ENCODE data around the gene HOXA6. TPM values are rescaled to one million over a fixed set of nuclear protein-coding genes. Genes with fewer than 3 reads are reported as not detected.

HOXA6 gene
- total and polyA plus RNA-seq, 10 of the 15 experiments (the other 5 are each of a cell fraction or from before 2014, with no cell fraction given) = 0.08 TPM; not detected in 9

DNA sequence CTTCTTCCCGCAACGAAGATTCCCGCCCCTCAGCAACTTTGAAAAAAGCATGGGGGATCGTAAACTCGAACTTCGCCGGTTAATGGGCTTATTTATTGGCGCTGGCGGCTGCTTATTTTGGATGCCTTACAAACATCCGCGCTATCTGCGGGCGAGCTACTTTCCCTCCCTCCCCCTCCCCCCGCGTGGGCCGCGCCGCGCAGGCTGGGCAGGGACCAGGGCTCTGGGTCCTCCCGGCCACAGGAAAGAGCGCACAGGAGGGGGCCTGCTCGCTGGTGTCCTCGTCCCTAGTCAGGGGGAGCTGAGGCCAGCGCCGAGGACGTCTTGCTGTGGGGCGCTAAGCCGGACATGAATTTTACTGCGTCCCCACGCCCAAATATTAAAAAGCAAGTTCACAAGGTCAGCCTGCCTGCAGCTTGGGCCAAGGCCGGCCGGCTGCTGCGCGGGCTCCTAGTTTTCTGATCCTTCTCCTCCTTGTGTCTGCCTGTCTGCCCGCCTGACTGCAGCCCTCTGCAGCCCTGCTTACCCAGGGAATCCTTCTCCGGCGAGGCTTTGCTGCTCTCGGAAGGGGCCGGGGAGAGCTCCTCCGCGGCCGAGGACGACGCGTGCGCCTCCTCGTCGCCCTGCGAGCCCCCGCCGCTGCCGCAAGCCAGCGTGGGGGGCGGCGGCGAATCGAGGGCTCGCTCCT, 25.4 kb upstream of the HOXA6 start (continued):
- TF ChIP-seq, protein P1, sequence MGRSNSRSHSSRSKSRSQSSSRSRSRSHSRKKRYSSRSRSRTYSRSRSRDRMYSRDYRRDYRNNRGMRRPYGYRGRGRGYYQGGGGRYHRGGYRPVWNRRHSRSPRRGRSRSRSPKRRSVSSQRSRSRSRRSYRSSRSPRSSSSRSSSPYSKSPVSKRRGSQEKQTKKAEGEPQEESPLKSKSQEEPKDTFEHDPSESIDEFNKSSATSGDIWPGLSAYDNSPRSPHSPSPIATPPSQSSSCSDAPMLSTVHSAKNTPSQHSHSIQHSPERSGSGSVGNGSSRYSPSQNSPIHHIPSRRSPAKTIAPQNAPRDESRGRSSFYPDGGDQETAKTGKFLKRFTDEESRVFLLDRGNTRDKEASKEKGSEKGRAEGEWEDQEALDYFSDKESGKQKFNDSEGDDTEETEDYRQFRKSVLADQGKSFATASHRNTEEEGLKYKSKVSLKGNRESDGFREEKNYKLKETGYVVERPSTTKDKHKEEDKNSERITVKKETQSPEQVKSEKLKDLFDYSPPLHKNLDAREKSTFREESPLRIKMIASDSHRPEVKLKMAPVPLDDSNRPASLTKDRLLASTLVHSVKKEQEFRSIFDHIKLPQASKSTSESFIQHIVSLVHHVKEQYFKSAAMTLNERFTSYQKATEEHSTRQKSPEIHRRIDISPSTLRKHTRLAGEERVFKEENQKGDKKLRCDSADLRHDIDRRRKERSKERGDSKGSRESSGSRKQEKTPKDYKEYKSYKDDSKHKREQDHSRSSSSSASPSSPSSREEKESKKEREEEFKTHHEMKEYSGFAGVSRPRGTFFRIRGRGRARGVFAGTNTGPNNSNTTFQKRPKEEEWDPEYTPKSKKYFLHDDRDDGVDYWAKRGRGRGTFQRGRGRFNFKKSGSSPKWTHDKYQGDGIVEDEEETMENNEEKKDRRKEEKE (IDR thresholded peaks at IDR 0.05) = no peak
- TF ChIP-seq YY1 (IDR thresholded peaks at IDR 0.05; ENCODE audit: low read depth, low read length) (no peak), SP1 (IDR thresholded peaks at IDR 0.05; ENCODE audit: low read depth, low read length) (no peak), CREM (IDR thresholded peaks at IDR 0.05; ENCODE audit: low read depth) (no peak), ZNF384 (IDR thresholded peaks at IDR 0.05; ENCODE audit: borderline replicate concordance, low read depth, low read length) (no peak)

GRCh38 chr7:27172315-27172774, 24.8 kb upstream of the HOXA6 start:
- Histone ChIP-seq H3K79me2 (ENCODE audit: control insufficient read depth, insufficient read depth, low read length) (no peaks in the 10 kb centered on the region), H3K9ac (ENCODE audit: control insufficient read depth, insufficient read depth, low read length) (no peak overlapping the region), H3K27ac (ENCODE audit: control insufficient read depth, insufficient read depth) (no peak overlapping the region), H3K4me2 (ENCODE audit: control insufficient read depth, insufficient read depth) (no peak overlapping the region), H4K20me1 (ENCODE audit: control insufficient read depth, insufficient read depth) (no peaks in the 10 kb centered on the region), H3K36me3 (ENCODE audit: control insufficient read depth in 2 of 2, insufficient read depth in 2 of 2, low read length in 1 of 2) (no peaks in the 10 kb centered on the region; a peak in 1 of 4 replicates), H3K4me3 (no peak overlapping the region), H3K4me1 (ENCODE audit: control insufficient read depth, insufficient read depth, low read length) (no peaks in the 10 kb centered on the region), H3K27me3 (replicated peaks in 1 of 2; ENCODE audit: control insufficient read depth in 2 of 2, insufficient read depth in 2 of 2, low read length in 1 of 2) (peaks cover 24 to 29% of the 10 kb centered on the region in 2 experiments), H3K9me3 (replicated peaks; ENCODE audit: control insufficient read depth, insufficient read depth, low read length) (no peaks in the 10 kb centered on the region; the same call in 2 of the 3 replicates), H2AFZ (ENCODE audit: control insufficient read depth, low read depth, low read length) (no peak overlapping the region)
- 38% methylated on average over 10 of the region's 10 CpGs for WGBS (ENCODE audit: insufficient coverage, insufficient replicate concordance, low lambda C conversion rate, missing lambda C conversion rate)
- ChIA-PET CTCF (no interaction called here), SMC1A (ENCODE audit: uncharacterized antibody, unreplicated experiment) (no interaction called here), RAD21 (ENCODE audit: unreplicated experiment) (no interaction called here), POLR2A (no interaction called here)
- no peak for DNase-seq (ENCODE audit: low read depth, low spot score)
- no TSS peak for BruUV-seq (replicated peaks)
- intact Hi-C loops (cut with micrococcal nuclease; ENCODE audit: unreplicated experiment) = no loop called here
- in situ Hi-C loops (cut with MboI) = loop anchor here (25.0 kb wide), 1 partner anchor 1085 kb away; no protein-coding TSS in a partner anchor
- ATAC-seq = no peak
- FAIRE-seq = no peak
- no peak for TF ChIP-seq KAT2A (conservative IDR thresholded peaks at IDR 0.05; ENCODE audit: control insufficient read depth, low read depth, low read length)
- no peak for TF ChIP-seq SMAD1 (IDR thresholded peaks at IDR 0.05; ENCODE audit: low read depth, partially characterized antibody)
- TF ChIP-seq SMC3 (IDR thresholded peaks at IDR 0.05; ENCODE audit: borderline replicate concordance, low read length) = no peak
- TF ChIP-seq MTA2 (IDR thresholded peaks at IDR 0.05; ENCODE audit: low read depth) = no peak
- TF ChIP-seq NR2F1 (conservative IDR thresholded peaks at IDR 0.05) = no peak

Data from GM12878 (cell line).